ENCODE measurements around the gene U2AF2.
A peak's percentile ranks its signal among the peaks of the same experiment; 100 is the strongest.

The U2AF2 gene

GRCh38 chr19:55635856-55636440, 18.9 kb upstream of the U2AF2 start:
- Histone ChIP-seq H3K9me3 (ENCODE audit: control insufficient read depth, insufficient read depth, low read depth, low read length) (no peaks in the 10 kb centered on the region), H3K27ac (ENCODE audit: extremely low read depth, low read depth, low read length) (peak overlapping the region; percentile 57; the same call in 1 of the 2 replicates), H3K4me1 (ENCODE audit: control insufficient read depth, insufficient read depth, low read length) (peaks cover 17% of the 10 kb centered on the region), H3K36me3 (ENCODE audit: control insufficient read depth in 2 of 2, insufficient read depth in 1 of 2, low read length in 2 of 2) (peaks cover 5 to 11% of the 10 kb centered on the region in 2 experiments; a peak in 2 of 3 replicates), H3K4me3 (ENCODE audit: low read depth, low read length) (peak overlapping the region; percentile 82)
- ChIA-PET CTCF (interaction anchor here (1.4 to 6.0 kb wide), 4 partner anchors 11 to 169 kb away, joined by 3 to 35 read pairs (median 8); no protein-coding TSS in a partner anchor), POLR2A (interaction anchor here (0.8 to 2.1 kb wide), 4 partner anchors 10 to 19 kb away, joined by 3 to 10 read pairs (median 4); partner anchors contain the start of genes U2AF2 and ZNF784)
- TF ChIP-seq IKZF3 (tag by site-specific recombination; IDR thresholded peaks at IDR 0.05) (no peak), ZNF311 (tag by site-specific recombination; IDR thresholded peaks at IDR 0.05; ENCODE audit: borderline replicate concordance) (no peak), ZNF148 (tag by site-specific recombination; IDR thresholded peaks at IDR 0.05; ENCODE audit: borderline replicate concordance) (no peak), ZBTB49 (tag by site-specific recombination; IDR thresholded peaks at IDR 0.05; ENCODE audit: low read depth) (no peak), ZBTB1 (tag by site-specific recombination; IDR thresholded peaks at IDR 0.05) (no peak), HOXC10 (CRISPR knock-in tag; IDR thresholded peaks at IDR 0.05) (no peak), ZNF157 (tag by site-specific recombination; IDR thresholded peaks at IDR 0.05) (no peak), MEIS1 (CRISPR knock-in tag; IDR thresholded peaks at IDR 0.05; ENCODE audit: borderline replicate concordance) (no peak), YY1 (tag by site-specific recombination; IDR thresholded peaks at IDR 0.05) (no peak), KLF16 (tag by site-specific recombination; IDR thresholded peaks at IDR 0.05) (no peak), ZNF473 (tag by site-specific recombination; IDR thresholded peaks at IDR 0.05) (no peak), GLI4 (tag by site-specific recombination; IDR thresholded peaks at IDR 0.05) (no peak), ZBTB48 (tag by site-specific recombination; IDR thresholded peaks at IDR 0.05) (no peak)

GRCh38 chr19:55636723-55637122, 18.1 kb upstream of the U2AF2 start:
- ChIA-PET CTCF (interaction anchor here (0.9 to 6.0 kb wide), 9 partner anchors 9 to 477 kb away, joined by 3 to 35 read pairs (median 6); partner anchors contain the start of genes U2AF2 and ZNF784), POLR2A (interaction anchor here (0.8 to 2.1 kb wide), 5 partner anchors 9 to 160 kb away, joined by 3 to 10 read pairs (median 4); partner anchors contain the start of genes U2AF2, ZNF628 and ZNF784)
- Histone ChIP-seq H3K4me1 (ENCODE audit: control insufficient read depth, insufficient read depth, low read length) (peaks cover 17% of the 10 kb centered on the region), H3K4me3 (ENCODE audit: low read depth, low read length) (no peak overlapping the region), H3K9me3 (ENCODE audit: control insufficient read depth, insufficient read depth, low read depth, low read length) (no peaks in the 10 kb centered on the region), H3K36me3 (ENCODE audit: control insufficient read depth in 2 of 2, insufficient read depth in 1 of 2, low read length in 2 of 2) (peaks cover 5 to 11% of the 10 kb centered on the region in 2 experiments; a peak in 2 of 3 replicates), H3K27ac (ENCODE audit: extremely low read depth, low read depth, low read length) (no peak overlapping the region)
- TF ChIP-seq SETDB1 (IDR thresholded peaks at IDR 0.05; ENCODE audit: insufficient read length, low read length) (no peak), PRDM2 (tag by site-specific recombination; IDR thresholded peaks at IDR 0.05; ENCODE audit: borderline replicate concordance) (no peak), KLF9 (tag by site-specific recombination; IDR thresholded peaks at IDR 0.05; ENCODE audit: low read depth) (no peak), REPIN1 (tag by site-specific recombination; IDR thresholded peaks at IDR 0.05; ENCODE audit: low read depth) (no peak), ZNF362 (tag by site-specific recombination; IDR thresholded peaks at IDR 0.05) (no peak), ZNF707 (tag by site-specific recombination; IDR thresholded peaks at IDR 0.05) (no peak)

All from HEK293 (cell line).